Kidney glomerular epithelial cell (primary cell): ENCODE measurements around the gene HLA-DOB.

Experiments used
- DNase-seq: peaks from one replicate; lab custom pipeline; 2025; lab: John Stamatoyannopoulos, UW

The HLA-DOB gene

GRCh38 chr6:32816746-32817204 is at the start of gene HLA-DOB:
TSS of gene HLA-DOB (minus strand) at chr6:32817002. CDS start at chr6:32816951, 51 bp downstream.
- DNase-seq, result peak; percentile 19

GRCh38 chr6:32865724-32866443 is 49.1 kb upstream of the HLA-DOB start:
- no peak for DNase-seq

- DNase-seq, result no peak
Observed at GRCh38 chr6:32862725-32863124, 45.9 kb upstream of the HLA-DOB start.

- DNase-seq, result no peak
Observed at GRCh38 chr6:32860674-32861073, 43.9 kb upstream of the HLA-DOB start.

GRCh38 chr6:32858194-32858593 is 41.4 kb upstream of the HLA-DOB start:
- DNase-seq, result no peak

GRCh38 chr6:32857156-32857891 is 40.5 kb upstream of the HLA-DOB start:
- DNase-seq, result no peak

GRCh38 chr6:32855467-32856174 is 38.8 kb upstream of the HLA-DOB start:
- no peak for DNase-seq

GRCh38 chr6:32854376-32855178 is 37.8 kb upstream of the HLA-DOB start:
- no peak for DNase-seq

GRCh38 chr6:32853541-32854375 is 37.0 kb upstream of the HLA-DOB start, which contains the start of the genes PSMB9 and TAP1:
TSS of gene PSMB9 (plus strand) at chr6:32854192. CDS start at chr6:32854230, 38 bp downstream.
TSS of gene TAP1 (minus strand) at chr6:32853704. CDS start at chr6:32853636, 68 bp downstream.
- peak; percentile 95 for DNase-seq

GRCh38 chr6:32852844-32853540 is 36.2 kb upstream of the HLA-DOB start:
- peak; percentile 7 for DNase-seq

GRCh38 chr6:32852018-32852843 is 35.4 kb upstream of the HLA-DOB start:
- no peak for DNase-seq

- DNase-seq, result no peak
Observed at GRCh38 chr6:32851025-32851424, 34.2 kb upstream of the HLA-DOB start.

- DNase-seq, result no peak
Observed at GRCh38 chr6:32849126-32849525, 32.3 kb upstream of the HLA-DOB start.

- DNase-seq, result no peak
Observed at GRCh38 chr6:32847795-32848194, 31.0 kb upstream of the HLA-DOB start.

- DNase-seq, result no peak
Observed at GRCh38 chr6:32847004-32847403, 30.2 kb upstream of the HLA-DOB start.

GRCh38 chr6:32845384-32845884 is 28.6 kb upstream of the HLA-DOB start:
- no peak for DNase-seq

GRCh38 chr6:32844839-32845383 is 28.1 kb upstream of the HLA-DOB start:
- DNase-seq, result no peak

- DNase-seq, result peak; percentile 91
Observed at GRCh38 chr6:32843979-32844838, 27.4 kb upstream of the HLA-DOB start, which contains the start of gene PSMB8. TSS of gene PSMB8 (minus strand) at chr6:32844047. CDS start at chr6:32843996, 51 bp downstream.
